Transverse colon (tissue), 4 donors: ENCODE measurements around the gene TTC23.

Experiments
- CTCF ChIP-seq, 5 experiments: fragments of 200-600 bp in 3 of 5; fragments of 450-650 bp in 2 of 5; sonication (generic) in 3 of 5; IDR thresholded peaks; 1 replicate in 2 of 5; 2 replicates in 3 of 5; pipeline ENCODE4 v1.5.1; 2016 to 2017; ENCODE audit warnings: antibody characterized with exemption in 5 of 5, inconsistent platforms in 3 of 5, mild to moderate bottlenecking in 2 of 5, moderate library complexity in 1 of 5
- EP300 ChIP-seq: sonication (generic); formaldehyde crosslinking; IDR thresholded peaks from one replicate; pipeline ENCODE4 v1.6.1; 2017; ENCODE audit warnings: antibody characterized with exemption, low read depth
- POLR2A ChIP-seq: fragments of 450-650 bp; IDR thresholded peaks from one replicate; pipeline ENCODE4 v1.6.1; 2016; ENCODE audit warnings: antibody characterized with exemption, mild to moderate bottlenecking, moderate library complexity
- POLR2AphosphoS5 ChIP-seq, 3 donors: sonication (generic); formaldehyde crosslinking; IDR thresholded peaks; one replicate each; pipeline ENCODE4 v1.6.1; 2016; ENCODE audit warnings: antibody characterized with exemption in 3 of 3

GRCh38 chr15:99296386-99296785 lies 47.0 kb upstream of the TTC23 start:
- TF ChIP-seq CTCF (IDR thresholded peaks at IDR 0.05) = no peak
- no peak for TF ChIP-seq POLR2A
- TF ChIP-seq EP300 = no peak
- TF ChIP-seq POLR2AphosphoS5 (IDR thresholded peaks at IDR 0.05) = no peak
